Stomach (tissue), 9 donors: ENCODE measurements around the gene AFDN. TPM values are rescaled to one million over a fixed set of nuclear protein-coding genes. Genes with fewer than 3 reads are reported as not detected.

Experiments
- DNase-seq, 2 donors: peaks; one replicate each; pipeline versions ENCODE4 v3.0.0 to v3.0.0-alpha.2; 2013 to 2019
- H3K27ac ChIP-seq, 5 donors: fragments of 200-600 bp in 4 of 5; sonication (generic) in 4 of 5; one replicate each; pipeline ENCODE4 v1.5.1; 2013 to 2019; ENCODE audit warnings: mild to moderate bottlenecking in 1 of 5, moderate library complexity in 1 of 5
- H3K27me3 ChIP-seq, 3 donors: fragments of 200-600 bp; sonication (generic); one replicate each; pipeline ENCODE4 v1.5.1; 2017 to 2019; ENCODE audit warnings: mixed run types in 1 of 3
- H3K36me3 ChIP-seq, 4 donors: fragments of 200-600 bp; sonication (generic); 1 replicate in 3 of 4; 2 replicates in 1 of 4; pipeline ENCODE4 v1.5.1; 2016 to 2019
- H3K4me1 ChIP-seq, 4 donors: fragments of 200-600 bp; sonication (generic); one replicate each; pipeline ENCODE4 v1.5.1; 2016 to 2019
- H3K4me3 ChIP-seq, 4 donors: fragments of 200-600 bp; sonication (generic) in 3 of 4; one replicate each; pipeline ENCODE4 v1.5.1; 2016 to 2019; ENCODE audit warnings: mild to moderate bottlenecking in 1 of 4
- H3K9me3 ChIP-seq, 4 donors: fragments of 200-600 bp; sonication (generic); one replicate each; pipeline ENCODE4 v1.5.1; 2016 to 2019
- CTCF ChIP-seq, 7 experiments: fragments of 450-650 bp in 4 of 7; fragments of 200-600 bp in 3 of 7; sonication (generic) in 3 of 7; IDR thresholded peaks; one replicate each; pipeline ENCODE4 v1.5.1; 2016 to 2019; ENCODE audit warnings: antibody characterized with exemption in 7 of 7, control low read depth in 2 of 7, mild to moderate bottlenecking in 1 of 7
- EP300 ChIP-seq: sonication (generic); formaldehyde crosslinking; IDR thresholded peaks from one replicate; pipeline ENCODE4 v1.6.1; 2017; ENCODE audit warnings: antibody characterized with exemption
- POLR2A ChIP-seq, 4 donors: fragments of 450-650 bp; IDR thresholded peaks; one replicate each; pipeline ENCODE4 v1.6.1; 2016; ENCODE audit warnings: antibody characterized with exemption in 4 of 4, control low read depth in 2 of 4, mild to moderate bottlenecking in 1 of 4, moderate library complexity in 1 of 4
- POLR2AphosphoS5 ChIP-seq, 3 donors: sonication (generic); formaldehyde crosslinking; IDR thresholded peaks; one replicate each; pipeline ENCODE4 v1.6.1; 2016; ENCODE audit warnings: antibody characterized with exemption in 3 of 3
- WGBS, 5 donors: extraction: QIAGEN DNeasy Blood & Tissue Kit in 3 of 5; methylation state at CpG; one replicate each; pipeline versions ENCODE4 v1.1.5 to v1.1.7; 2013 to 2018; 5-methylcytosine and 5-hydroxymethylcytosine counted together
- intact Hi-C: fragments of 100-400 bp; cut with DNase I; formaldehyde crosslinking; loops from one replicate; pipeline ENCODE4 v1.15.1; 2023; ENCODE audit warnings: low total_unique reads
- polyA plus RNA-seq, 3 donors: library from polyadenylated mRNA; stranded (reverse); fragments of 200-250 nt; gene quantifications; one replicate each; pipeline ENCODE4 v1.2.3, GENCODE V29; 2013
- total RNA-seq, 5 donors: library from RNA; depleted of rRNA; stranded (reverse); fragments of >200 nt; gene quantifications; one replicate each; pipeline versions ENCODE4 v1.1.0 to v1.2.3, GENCODE V29; 2014 to 2016
- donor health status: healthy with polysubstance abuse.
- donor health status: Bipolar disorder and iron deficiency.
- donor health status: healthy.

The AFDN gene
- total and polyA plus RNA-seq, 8 donors = 24.8 to 521 (median 114) TPM

- Histone ChIP-seq H3K4me3 (no peak overlapping the region), H3K4me1 (peaks cover 0 to 32% (median 5%) of the 10 kb centered on the region in 4 donors), H3K27me3 (no peaks in the 10 kb centered on the region), H3K27ac (no peak overlapping the region), H3K9me3 (no peaks in the 10 kb centered on the region), H3K36me3 (peaks cover 21 to 51% (median 42%) of the 10 kb centered on the region in 4 donors)
- TF ChIP-seq POLR2A (IDR thresholded peaks at IDR 0.05) (no peak), POLR2AphosphoS5 (IDR thresholded peaks at IDR 0.05) (no peak), EP300 (no peak), CTCF (IDR thresholded peaks at IDR 0.05) (no peak)
- intact Hi-C loops = no loop called here
- no peak for DNase-seq
- 84 to 89% (median 85%) methylated on average over 7 of the region's 7 CpGs for WGBS, 5 donors
Observed at GRCh38 chr6:167910652-167911051, 83.9 kb downstream of the AFDN start.

- peaks cover 0 to 24% (median 0%) of the 10 kb centered on the region in 4 donors for H3K4me1 ChIP-seq
- intact Hi-C loops = no loop called here
- DNase-seq = no peak
- H3K9me3 ChIP-seq = no peaks in the 10 kb centered on the region
- no peak for TF ChIP-seq POLR2AphosphoS5 (IDR thresholded peaks at IDR 0.05)
- TF ChIP-seq POLR2A (IDR thresholded peaks at IDR 0.05) = no peak
- TF ChIP-seq EP300 = no peak
- 82 to 87% (median 85%) methylated on average over 2 of the region's 2 CpGs for WGBS, 5 donors
- no peak overlapping the region for H3K27ac ChIP-seq
- H3K4me3 ChIP-seq = no peak overlapping the region
- peaks cover 21 to 64% (median 52%) of the 10 kb centered on the region in 4 donors for H3K36me3 ChIP-seq
- H3K27me3 ChIP-seq = no peaks in the 10 kb centered on the region
Observed at GRCh38 chr6:167912494-167912893, 85.8 kb downstream of the AFDN start.

- H3K4me1 ChIP-seq = peaks cover 0 to 14% (median 0%) of the 10 kb centered on the region in 4 donors
- TF ChIP-seq POLR2AphosphoS5 (IDR thresholded peaks at IDR 0.05) (no peak), EP300 (no peak), CTCF (IDR thresholded peaks at IDR 0.05) (no peak), POLR2A (IDR thresholded peaks at IDR 0.05) (no peak)
- intact Hi-C loops = no loop called here
Observed at GRCh38 chr6:167913699-167914098, 87.0 kb downstream of the AFDN start.

GRCh38 chr6:167915139-167915538 is 88.4 kb downstream of the AFDN start:
- Histone ChIP-seq H3K27ac (no peak overlapping the region), H3K9me3 (no peaks in the 10 kb centered on the region), H3K4me1 (peaks cover 0 to 4% (median 0%) of the 10 kb centered on the region in 4 donors), H3K36me3 (peaks cover 34 to 87% (median 79%) of the 10 kb centered on the region in 4 donors), H3K27me3 (no peaks in the 10 kb centered on the region), H3K4me3 (no peak overlapping the region)
- intact Hi-C loops = no loop called here
- DNase-seq = no peak
- TF ChIP-seq CTCF (IDR thresholded peaks at IDR 0.05) = no peak
- TF ChIP-seq EP300 = no peak
- TF ChIP-seq POLR2AphosphoS5 (IDR thresholded peaks at IDR 0.05) = no peak
- no peak for TF ChIP-seq POLR2A (IDR thresholded peaks at IDR 0.05)
- WGBS, 5 donors = 96 to 98% (median 98%) methylated on average over 10 of the region's 10 CpGs

More at GRCh38 chr6:167913699-167914098, 87.0 kb downstream of the AFDN start:
- Histone ChIP-seq H3K27me3 (no peaks in the 10 kb centered on the region), H3K9me3 (no peaks in the 10 kb centered on the region), H3K4me3 (no peak overlapping the region), H3K27ac (no peak overlapping the region), H3K36me3 (peaks cover 23 to 72% (median 64%) of the 10 kb centered on the region in 4 donors)
- 85 to 92% (median 88%) methylated on average over 3 of the region's 3 CpGs for WGBS, 5 donors
- no peak for DNase-seq

- peaks cover 44 to 97% (median 90%) of the 10 kb centered on the region in 4 donors for H3K36me3 ChIP-seq
- TF ChIP-seq CTCF (IDR thresholded peaks at IDR 0.05) (no peak), POLR2AphosphoS5 (IDR thresholded peaks at IDR 0.05) (no peak), POLR2A (IDR thresholded peaks at IDR 0.05) (no peak), EP300 (no peak)
- intact Hi-C loops = no loop called here
- no peaks in the 10 kb centered on the region for H3K9me3 ChIP-seq
- no peak overlapping the region for H3K4me3 ChIP-seq
- no peaks in the 10 kb centered on the region for H3K27me3 ChIP-seq
- 91 to 97% (median 93%) methylated on average over 2 of the region's 2 CpGs for WGBS, 5 donors
- H3K27ac ChIP-seq = no peak overlapping the region
- no peak for DNase-seq
- H3K4me1 ChIP-seq = no peaks in the 10 kb centered on the region
Observed at GRCh38 chr6:167917551-167918154, 90.9 kb downstream of the AFDN start.
